Neural cell (in vitro differentiated cells): ENCODE results near the gene ABCC8.

Experiments
- CTCF ChIP-seq: fragments of 450-650 bp; IDR thresholded peaks from 2 replicates; pipeline ENCODE4 v1.5.1; 2014; ENCODE audit warnings: antibody characterized with exemption, mild to moderate bottlenecking, moderate library complexity; ENCODE audit not compliant: poor library complexity, severe bottlenecking
- EP300 ChIP-seq: fragments of 450-650 bp; conservative IDR thresholded peaks from 2 replicates; pipeline ENCODE4 v1.6.1; 2014; ENCODE audit warnings: antibody characterized with exemption, mild to moderate bottlenecking, moderate library complexity; ENCODE audit not compliant: poor library complexity, severe bottlenecking
- SMC3 ChIP-seq: fragments of 450-650 bp; conservative IDR thresholded peaks from 2 replicates; pipeline ENCODE4 v1.6.1; 2014; ENCODE audit warnings: antibody characterized with exemption, mild to moderate bottlenecking, moderate library complexity; ENCODE audit not compliant: poor library complexity
- TAF1 ChIP-seq: IDR thresholded peaks from 2 replicates; pipeline ENCODE4 v1.6.1; 2012; ENCODE audit warnings: low read depth

- TF ChIP-seq CTCF, result no peak
- TF ChIP-seq TAF1, result no peak
- no peak for TF ChIP-seq SMC3
- TF ChIP-seq EP300, result no peak
Observed at GRCh38 chr11:17519061-17519885, 42.6 kb upstream of the ABCC8 start.
